GM19240 (cell line): ENCODE data around the gene ZBTB17.
"Not testable (repeated sequence)": the region's sequence is repeated elsewhere in the genome, so short reads cannot be mapped to it uniquely, and the experiment has no call there.

ENCODE experiments used
- DNase-seq: peaks from one replicate; pipeline ENCODE4 v3.0.0; 2011; ENCODE audit warnings: low spot score; ENCODE audit not compliant: insufficient read length

The ZBTB17 gene

GRCh38 chr1:15935056-15935950 is 40.6 kb downstream of the ZBTB17 start:
- no peak for DNase-seq

GRCh38 chr1:15934211-15935055 is 41.5 kb downstream of the ZBTB17 start:
- DNase-seq = no peak

- no peak for DNase-seq
These were observed 42.2 kb downstream of the ZBTB17 start for GRCh38 chr1:15933684-15934083.

GRCh38 chr1:15932612-15933011 is 43.3 kb downstream of the ZBTB17 start:
- DNase-seq = no peak

- DNase-seq = no peak
These were observed 44.0 kb downstream of the ZBTB17 start for GRCh38 chr1:15931884-15932283.

- DNase-seq = no peak
These were observed 44.5 kb downstream of the ZBTB17 start for GRCh38 chr1:15931401-15931800.

GRCh38 chr1:15928971-15929965 is 46.6 kb downstream of the ZBTB17 start:
- DNase-seq = no peak

GRCh38 chr1:15926448-15926847 is 49.5 kb downstream of the ZBTB17 start:
- not testable (repeated sequence) for DNase-seq

GRCh38 chr1:15923241-15923640 is 52.7 kb downstream of the ZBTB17 start:
- no peak for DNase-seq

- no peak for DNase-seq
These were observed 56.8 kb downstream of the ZBTB17 start for GRCh38 chr1:15918962-15919715.

GRCh38 chr1:15916916-15917315 is 59.0 kb downstream of the ZBTB17 start:
- DNase-seq = no peak

GRCh38 chr1:15916417-15916816 is 59.5 kb downstream of the ZBTB17 start:
- DNase-seq = no peak

- DNase-seq = no peak
These were observed 59.9 kb downstream of the ZBTB17 start for GRCh38 chr1:15915991-15916390.

GRCh38 chr1:15913607-15914006 is 62.3 kb downstream of the ZBTB17 start:
- DNase-seq = not testable (repeated sequence)

- no peak for DNase-seq
These were observed 64.0 kb downstream of the ZBTB17 start for GRCh38 chr1:15911927-15912326.

- DNase-seq = no peak
These were observed 64.8 kb downstream of the ZBTB17 start for GRCh38 chr1:15911141-15911540.

GRCh38 chr1:15908597-15908996 is 67.3 kb downstream of the ZBTB17 start:
- DNase-seq = no peak

GRCh38 chr1:15902882-15903281 is 73.0 kb downstream of the ZBTB17 start:
- DNase-seq = no peak

GRCh38 chr1:15900662-15901279 is 75.1 kb downstream of the ZBTB17 start:
- DNase-seq = no peak

GRCh38 chr1:15899266-15899665 is 76.6 kb downstream of the ZBTB17 start:
- no peak for DNase-seq
